RPMI7951 (cell line): ENCODE results near the gene CREBBP. TPM values are rescaled to one million over a fixed set of nuclear protein-coding genes. Genes with fewer than 3 reads are reported as not detected.

Source experiments
- DNase-seq: peaks from one replicate; pipeline ENCODE4 v3.0.0-alpha.2; 2012; ENCODE audit warnings: low read depth
- total RNA-seq: library from RNA; depleted of rRNA; stranded (reverse); fragments of >200 nt; shearing (Covaris generic); gene quantifications from 2 replicates; pipeline ENCODE4 v1.2.3, GENCODE V29; 2014

CREBBP gene
- total RNA-seq, 1 experiment from 2014 or later = 6.8 TPM

DNA sequence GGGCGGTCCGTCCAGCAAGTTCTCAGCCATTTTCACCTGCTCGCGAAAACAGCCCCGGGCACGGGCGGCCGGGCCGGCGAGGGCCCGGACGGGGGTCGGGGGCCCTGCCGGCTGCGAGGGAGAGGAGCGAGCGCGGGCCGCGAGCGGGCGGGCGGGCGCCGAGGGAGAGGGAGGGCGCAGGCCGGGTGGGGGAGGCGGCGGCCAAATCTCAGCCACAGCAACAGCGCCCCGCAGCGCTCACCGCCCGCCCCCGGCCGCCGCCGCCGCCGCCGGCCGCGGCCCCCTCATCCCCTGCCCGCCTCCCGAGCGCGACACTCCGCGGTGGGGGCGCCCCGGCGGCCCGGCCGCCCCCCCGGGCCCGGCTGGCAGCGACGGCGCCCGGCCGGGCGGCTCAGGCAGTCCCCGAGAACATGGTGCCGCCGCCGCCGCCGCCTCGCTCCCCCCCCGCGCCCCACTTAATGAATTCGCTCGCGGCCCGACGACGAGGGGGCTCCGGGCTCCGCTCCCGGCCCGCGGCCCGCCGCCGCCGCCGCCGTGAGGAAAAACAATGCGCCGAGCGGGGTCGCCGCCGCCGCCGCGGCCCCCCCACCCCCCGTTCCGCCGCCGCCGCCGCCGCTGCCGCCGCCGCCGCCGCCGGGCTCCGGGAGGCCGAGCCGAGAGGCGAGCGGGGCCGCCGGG, 487 bp downstream of the CREBBP start:
- peak; percentile 58 for DNase-seq

DNA sequence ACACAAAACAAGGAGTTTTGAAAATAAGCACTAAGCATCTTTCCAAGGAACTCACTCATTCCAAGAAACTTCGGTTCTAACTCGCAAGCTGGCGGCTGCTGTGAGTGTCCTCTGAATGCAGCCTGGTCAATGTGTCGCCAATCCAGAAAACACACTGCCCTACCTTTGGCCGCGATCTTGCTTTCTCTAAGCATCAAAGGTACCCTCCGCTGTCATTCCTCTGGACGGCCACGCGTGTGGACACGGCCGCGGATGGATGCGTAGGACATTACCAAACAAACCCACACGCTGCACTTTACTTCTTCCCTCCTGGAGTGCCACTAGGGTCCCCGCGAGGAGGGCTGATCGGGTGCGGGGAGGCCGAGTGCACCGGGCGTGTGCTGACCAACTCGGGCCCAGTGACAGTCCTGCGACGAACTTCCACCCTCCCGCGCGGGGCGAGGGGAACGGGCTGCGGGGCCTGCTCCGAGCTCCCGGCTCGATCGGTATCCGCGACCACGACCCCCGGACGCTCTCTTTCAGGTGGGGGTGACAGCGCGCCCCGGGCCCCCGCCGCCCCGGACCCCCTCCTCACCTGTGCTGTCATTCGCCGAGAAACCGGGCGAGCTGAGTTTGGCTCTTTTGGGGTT, 1.1 kb downstream of the CREBBP start:
- no peak for DNase-seq

DNA sequence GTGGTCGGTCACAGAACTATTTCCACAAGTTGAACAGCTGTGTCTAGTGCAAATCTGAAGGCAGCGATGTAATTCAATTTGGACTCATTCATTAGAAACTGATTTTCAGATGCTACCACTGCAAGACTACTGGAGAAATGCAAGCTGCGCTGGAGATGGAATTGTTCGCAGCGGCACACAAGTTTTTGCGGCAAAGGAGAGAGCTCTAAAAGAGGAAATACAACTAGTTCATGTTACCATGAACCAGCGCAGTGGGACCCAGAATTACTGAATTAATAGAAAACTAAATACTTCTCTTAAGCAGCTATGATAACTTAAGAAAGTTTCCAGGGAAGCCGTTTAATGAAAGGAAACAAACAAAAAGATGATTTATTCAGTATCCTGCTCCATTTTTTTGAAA, 1.9 kb downstream of the CREBBP start:
- no peak for DNase-seq

DNA sequence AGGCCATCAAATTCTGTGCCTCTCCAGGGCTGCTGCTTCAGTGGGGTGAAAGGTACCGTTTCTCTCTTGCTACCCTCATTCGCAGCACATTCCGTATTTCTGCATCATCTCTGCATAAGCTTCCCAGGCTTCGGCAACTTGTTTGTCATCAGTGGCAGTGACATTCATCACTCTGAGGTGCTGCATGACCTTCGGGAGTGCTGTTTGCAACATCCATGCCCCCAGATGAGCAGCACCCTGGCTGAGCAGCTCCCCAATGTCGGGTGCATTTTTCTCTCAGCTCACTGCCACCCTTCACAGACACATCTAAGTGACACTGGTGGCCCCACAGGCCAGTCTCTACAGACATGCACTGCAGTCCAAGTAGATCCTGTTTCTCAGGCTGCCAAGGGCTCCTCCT, 3.8 kb downstream of the CREBBP start:
- DNase-seq = no peak

DNA sequence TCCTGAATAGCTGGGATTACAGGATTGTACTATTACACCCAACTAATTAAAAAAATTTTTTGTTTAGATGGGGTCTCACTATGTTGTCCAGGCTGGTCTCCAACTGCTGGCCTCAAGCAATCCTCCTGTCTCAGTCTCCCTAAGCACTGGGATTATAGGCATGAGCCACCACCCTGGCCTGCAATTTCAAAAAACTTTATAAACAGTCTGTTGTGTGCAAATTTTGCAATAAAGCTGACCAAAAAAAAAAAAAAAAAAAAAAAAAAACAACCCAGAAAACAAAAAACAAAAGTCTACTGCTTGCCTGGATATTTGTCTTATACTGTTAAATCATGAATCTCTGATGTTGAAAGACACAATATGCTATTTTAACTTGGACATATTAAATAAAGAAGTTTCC, 4.4 kb downstream of the CREBBP start:
- no peak for DNase-seq

DNA sequence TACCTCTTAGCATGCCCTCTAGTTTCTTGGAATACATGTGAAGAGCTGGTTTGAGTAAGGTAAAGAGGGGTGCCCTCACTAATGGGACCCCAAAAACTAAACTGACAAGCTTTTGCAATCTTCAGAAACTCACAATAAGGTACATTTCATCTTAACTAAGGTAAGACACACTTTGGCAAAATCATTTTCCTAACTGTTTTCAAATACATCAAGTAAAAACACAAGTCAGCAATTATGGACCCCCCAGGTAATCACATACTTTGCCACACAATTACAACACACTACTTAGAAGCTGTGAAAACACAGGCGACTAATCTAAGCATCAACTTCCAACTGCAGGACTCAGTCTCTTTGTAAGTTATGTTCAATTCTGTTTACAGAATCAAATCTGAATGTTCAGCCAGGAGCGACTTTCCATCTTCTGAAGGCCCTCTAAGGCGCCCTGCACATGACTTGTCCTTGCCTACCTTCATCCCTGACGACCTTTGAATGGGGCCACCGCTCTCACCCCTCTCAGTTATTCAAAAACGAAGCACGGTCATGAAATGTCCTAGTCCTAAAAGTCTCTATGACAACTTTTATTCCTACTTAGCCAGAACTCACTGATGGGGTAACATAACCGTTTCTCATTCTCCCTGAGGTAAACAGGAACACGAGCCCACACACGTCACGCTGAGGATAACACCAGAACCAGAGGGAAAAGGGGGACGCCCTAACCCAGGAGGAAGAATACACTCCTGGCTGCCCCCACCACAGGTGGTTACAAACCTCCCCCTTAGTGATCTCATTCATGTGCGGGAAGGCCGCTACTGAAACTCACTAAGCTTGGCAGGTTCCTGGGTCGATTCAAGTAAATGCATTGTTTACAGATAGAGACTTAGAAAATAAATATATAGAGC, 5.5 kb downstream of the CREBBP start:
- no peak for DNase-seq

DNA sequence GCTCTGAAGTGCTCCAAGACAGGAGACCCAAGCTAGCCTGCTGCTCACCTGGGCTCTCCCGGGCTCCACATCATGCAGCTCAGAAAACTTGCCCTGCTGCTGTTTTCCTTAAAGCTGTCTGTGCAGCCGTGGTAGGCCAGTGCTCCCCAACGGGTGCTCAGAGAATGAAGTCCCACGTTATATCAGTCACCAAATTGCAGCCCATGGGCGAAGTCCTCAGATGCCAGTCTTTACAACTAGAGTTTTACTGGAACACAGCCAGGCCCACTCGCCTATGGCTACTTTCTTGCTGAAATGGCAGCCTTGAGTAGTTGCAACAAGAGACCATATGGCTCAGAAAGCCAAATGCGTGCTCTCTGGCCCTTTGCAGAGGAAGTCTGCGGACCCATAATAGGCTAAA, 6.3 kb downstream of the CREBBP start:
- DNase-seq = no peak

DNA sequence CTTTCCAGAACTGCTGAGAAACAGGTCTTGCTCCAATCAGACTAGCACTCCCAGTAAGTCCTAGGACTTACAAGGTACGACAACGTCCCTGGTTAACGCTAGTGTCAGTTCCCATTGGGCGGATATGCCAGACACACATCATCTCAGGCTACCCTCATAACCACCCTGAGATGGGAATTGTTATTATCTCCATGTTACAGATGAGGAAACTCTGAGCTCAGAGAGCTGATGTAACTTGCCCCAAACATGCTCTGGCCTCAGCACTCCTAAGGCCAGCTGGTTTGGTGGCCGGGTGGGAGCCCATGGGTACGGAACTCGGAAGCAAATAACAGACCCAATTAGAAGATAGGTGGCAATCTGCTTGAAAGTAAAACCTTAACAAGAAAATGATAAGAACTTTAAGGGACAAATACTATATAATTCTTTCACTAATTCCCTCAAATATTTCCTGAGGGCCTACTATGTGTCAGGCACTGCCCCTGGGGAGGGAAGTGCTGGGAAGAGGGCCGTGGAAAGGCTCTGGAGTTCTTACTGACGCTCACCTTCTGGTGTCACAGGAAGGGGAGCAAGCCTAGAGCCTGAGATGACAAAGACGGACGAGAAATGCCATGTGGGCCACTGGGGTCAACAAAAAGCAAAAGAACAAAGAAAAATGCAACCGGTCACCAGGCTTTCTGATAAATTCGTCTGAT, 6.9 kb downstream of the CREBBP start:
- DNase-seq = no peak

DNA sequence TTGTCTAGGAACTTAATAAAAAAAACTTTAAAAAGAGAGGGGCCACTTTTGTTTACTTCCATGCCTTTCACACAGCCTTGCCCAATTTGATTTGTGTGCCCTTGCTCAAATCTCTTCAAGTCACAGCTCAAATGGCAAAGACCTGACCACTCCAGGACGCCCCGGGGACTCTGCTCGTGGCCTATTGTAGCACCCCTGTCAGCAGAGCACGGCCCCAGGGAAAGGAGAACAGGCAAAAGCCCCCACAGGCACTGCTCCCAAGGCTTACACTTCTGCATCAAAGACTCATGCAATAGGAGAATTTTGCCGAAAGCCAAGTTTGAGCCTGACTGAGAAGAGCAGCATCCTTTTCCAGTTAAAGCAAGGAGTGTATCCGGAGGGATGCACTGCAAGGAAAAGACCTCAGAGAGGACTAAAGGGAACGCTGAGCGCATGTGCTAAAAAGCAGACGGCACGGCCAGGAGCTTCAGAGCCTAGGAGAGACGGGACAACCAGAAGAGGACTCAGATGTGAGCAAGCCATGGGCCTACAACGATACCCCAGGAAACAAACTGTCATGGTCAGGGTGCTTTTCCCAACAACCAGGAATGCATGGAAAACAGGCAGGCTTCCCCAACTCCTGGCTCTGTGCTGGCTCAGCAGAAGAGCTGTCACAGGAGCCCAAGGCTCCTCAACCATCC, 8.2 kb downstream of the CREBBP start:
- no peak for DNase-seq

DNA sequence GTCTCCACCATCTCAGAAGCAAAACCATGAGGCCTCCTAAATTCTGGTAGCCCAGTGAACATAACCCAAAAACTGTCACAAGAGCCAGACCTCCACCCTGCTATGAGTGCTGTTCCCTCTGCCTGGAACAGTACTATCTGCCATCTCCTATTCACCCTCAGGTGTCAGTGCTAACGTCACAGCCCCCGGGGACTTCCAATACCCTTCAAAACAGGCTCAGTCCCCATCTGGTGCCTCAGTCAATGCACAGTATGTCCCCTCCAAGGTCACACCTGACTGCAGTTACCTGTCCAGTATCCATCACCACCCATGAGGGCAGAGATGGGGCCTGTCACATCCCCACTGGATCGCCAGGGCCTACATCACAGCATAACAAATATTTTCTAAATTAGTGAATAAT, 11.5 kb downstream of the CREBBP start:
- no peak for DNase-seq

DNA sequence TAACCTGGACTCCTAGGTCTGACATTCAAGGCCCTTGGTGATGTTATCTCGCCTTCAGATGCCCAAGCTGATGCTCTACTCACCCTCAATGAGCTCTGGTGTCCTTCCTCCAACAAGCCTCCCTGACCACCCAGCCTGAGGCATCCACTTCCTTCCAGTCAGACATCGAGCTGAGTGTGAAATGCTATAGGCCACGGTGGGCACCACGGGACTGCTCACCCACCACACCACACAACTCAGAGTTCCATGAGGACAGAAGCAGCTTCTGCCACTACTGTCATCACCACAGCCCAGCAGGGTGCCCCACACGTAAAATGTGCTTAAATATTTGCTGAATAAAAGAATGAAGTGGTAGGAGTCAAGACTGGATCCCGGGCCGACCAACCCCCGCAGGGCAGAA, 12.0 kb downstream of the CREBBP start:
- DNase-seq = no peak

DNA sequence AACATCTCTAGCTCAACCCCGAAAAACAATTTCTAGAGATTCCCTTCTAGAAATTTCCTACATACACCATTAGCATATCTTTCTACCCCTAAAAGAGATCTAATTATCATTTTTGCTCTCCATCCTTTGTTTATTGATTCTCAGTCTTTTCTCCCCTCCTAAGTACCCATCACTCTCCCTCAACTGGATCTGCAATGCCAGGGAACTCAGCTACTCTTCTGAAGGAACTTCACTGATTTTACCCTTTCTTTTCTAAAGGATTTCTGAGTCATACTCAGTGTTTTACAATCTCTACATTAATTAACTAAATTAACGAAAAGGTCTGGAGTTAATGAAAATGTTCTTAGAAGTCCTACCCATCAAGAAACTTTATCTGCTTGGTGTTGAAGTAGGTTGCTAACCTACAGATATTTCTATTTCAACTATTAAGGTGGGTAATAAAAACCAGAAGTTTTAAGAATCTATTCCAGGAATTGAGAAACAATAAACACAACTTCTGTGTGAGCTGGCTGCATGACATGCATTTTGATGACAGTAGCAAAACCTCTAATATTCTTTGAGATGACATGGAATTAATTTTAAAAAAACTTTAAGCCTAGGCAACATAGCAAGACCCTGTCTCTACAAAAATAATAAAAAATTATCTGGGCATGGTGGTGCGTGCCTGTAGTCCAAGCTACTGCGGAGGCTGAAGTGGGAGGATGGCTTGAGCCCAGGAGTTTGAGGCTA, 13.6 kb downstream of the CREBBP start:
- DNase-seq = no peak

DNA sequence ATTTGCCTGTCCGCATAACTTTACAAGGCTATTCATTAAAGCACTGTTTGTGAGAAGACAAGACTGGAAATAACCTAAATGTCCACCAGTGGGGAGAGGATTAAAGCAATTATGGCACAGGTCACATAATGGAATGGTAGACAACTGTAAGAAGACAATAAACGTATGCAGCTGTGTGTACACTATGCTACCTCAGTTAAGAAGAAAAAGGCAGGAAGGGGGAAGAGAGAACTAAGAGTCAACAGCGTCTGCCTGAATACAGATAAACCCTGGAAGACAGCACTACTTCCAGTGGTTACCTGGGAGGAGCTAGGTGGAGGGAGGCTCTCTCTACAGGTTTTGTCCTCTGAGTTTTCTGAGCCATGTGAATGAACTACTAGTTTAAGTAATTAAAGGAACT, 15.3 kb downstream of the CREBBP start:
- no peak for DNase-seq

DNA sequence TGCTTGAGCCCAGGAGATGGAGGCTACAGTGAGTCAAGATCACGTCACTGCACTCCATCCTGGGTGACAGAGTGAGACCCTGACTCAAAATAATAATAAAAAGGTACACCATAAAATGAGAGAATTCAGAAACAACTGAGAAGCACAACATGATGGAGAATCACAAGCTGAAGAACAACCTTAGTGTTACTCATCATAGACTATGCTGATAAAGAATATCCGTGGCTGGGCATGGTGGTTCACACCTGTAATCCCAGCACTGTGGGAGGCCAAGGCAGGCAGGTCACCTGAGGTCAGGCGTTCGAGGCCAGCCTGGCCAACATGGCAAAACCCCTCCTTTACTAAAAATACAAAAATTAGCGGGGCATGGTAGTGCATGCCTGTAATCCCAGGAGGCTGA, 16.0 kb downstream of the CREBBP start:
- DNase-seq = no peak

DNA sequence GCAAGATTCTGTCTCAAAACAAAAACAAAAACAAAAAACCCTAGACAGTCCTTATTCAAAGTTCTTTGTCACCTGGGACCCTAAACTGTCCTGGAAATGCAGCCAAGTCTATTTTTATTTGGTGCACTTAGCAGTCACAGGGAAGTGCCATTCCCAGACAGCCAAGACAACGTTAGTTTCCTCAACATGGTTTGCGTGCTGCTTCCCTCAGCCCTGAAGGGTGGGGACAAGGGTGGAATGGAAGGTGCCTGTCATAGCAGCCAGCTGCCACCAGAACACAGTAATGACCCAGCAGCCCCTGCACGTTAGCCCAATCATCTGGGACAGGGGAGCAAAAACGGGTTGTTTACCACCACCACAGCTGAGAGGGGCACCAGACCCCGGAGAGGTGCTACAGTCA, 16.9 kb downstream of the CREBBP start:
- DNase-seq = no peak

DNA sequence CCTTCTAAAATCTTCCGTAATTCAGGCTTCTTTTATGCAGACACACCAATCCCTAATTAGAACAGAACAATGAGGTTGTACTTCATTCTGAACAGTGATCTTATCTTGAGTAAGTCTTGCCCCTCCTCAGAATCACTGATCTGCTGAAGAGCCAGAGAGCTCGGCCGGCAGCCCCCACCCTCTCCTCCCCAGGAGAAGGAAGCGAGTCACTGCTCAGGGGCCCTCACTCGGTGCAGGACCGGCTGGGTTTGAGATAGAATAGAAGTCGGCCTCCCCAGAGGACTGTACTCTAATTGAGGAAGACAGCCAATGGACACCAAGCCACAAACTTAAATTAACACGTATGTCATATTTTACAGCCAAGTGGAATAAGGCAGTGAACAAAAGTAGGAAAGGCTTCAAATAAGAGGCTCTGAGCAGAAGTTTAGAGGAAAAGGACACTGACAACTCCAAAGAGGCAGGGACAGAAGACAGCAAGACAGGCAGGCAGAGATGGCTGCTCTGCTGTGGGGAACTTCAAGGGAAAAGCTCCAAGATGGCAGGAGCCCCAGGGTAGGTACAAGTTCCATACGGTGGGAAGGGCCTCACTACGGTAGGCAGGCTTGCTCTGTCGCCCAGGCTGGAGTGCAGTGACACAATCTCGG, 18.6 kb downstream of the CREBBP start:
- no peak for DNase-seq

DNA sequence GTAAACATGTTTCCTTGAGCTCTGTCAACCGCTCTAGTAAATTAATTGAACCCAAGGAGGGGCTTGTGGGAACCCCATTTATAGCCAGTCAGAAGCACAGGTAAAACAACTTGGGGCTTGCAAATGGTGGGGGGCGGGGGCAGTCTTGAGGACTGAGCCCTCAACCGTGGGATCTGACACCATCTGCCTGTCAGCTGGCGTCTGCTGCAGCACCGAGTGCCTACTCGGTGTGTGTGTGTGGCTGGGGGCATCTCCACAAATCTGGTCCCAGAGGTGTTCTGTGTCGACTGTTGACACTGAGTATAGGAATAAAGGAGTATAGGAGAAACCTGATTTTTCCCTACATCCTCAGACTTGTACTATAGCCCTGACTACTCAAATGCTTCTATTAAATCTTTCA, 20.6 kb downstream of the CREBBP start:
- no peak for DNase-seq

DNA sequence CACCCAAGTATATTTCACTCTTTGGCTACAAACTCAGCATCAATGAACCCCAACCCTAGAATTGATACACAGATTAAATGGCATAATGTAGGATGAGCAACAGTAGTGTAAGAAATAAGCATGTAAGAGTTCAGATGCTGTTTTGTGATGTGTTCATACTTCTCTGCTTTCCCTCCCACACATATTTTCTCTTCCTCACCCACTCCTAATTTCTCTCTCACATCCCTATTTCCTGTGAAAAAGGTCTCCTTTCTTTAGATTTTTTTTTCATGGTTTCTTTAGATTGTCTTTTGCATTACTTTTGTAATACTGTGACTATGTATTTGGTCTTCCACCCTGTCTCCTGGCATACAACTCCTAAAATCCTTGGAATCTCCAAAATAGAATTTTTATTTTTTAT, 21.7 kb downstream of the CREBBP start:
- no peak for DNase-seq

DNA sequence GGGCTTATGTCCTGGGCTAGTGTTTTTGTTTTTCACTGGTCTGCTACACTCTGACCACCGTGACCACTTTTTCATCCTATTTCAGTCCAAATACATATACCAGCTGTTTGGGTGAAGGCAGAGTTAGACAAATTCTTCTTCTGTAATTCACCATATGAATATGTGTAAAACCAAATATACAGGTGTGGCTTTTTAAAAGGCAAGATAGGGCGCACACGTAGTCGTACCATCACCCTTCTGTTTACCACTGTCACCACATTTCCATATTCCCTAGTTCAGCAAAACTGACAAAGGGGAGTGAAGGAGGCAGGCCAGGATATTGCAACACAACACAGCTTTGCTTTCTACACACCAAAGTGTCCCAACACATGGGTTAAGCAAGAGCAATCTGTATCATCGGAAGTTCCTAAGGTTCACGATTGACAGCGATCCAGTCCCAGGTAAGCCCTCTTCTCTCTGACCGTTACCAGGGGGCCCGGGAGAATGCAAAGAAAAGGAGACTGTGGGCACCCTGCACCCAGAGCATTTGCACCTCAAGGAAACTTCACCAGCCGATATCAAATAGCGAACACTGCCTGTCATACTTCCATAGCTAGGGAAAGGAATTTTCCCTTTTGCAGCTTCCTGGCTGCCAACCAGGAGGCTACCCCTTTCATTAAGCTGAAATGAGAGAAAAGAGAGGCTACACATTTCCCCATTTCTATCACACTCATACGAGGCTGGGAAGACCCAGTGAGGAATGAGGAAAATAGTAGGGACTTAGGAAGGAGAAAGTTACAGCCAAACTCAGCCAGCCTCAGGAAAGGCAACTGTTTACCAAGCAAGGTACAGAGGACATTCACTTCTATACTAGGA, 23.1 kb downstream of the CREBBP start:
- DNase-seq = no peak
